Osteoblast (primary cell): ENCODE results near the gene BBOX1. TPM values are rescaled to one million over a fixed set of nuclear protein-coding genes. Genes with fewer than 3 reads are reported as not detected.

Experiments used
- DNase-seq: peaks from one replicate; pipeline ENCODE4 v3.0.0; 2011; ENCODE audit warnings: low spot score, mixed read lengths; ENCODE audit not compliant: insufficient read length; ENCODE audit errors: missing footprints
- H2AFZ ChIP-seq: 2 replicates; pipeline ENCODE4 v1.6.0; 2011; ENCODE audit warnings: mild to moderate bottlenecking, low read length
- H3K27ac ChIP-seq: 2 replicates; pipeline ENCODE4 v1.5.1; 2011; ENCODE audit warnings: mild to moderate bottlenecking, low read depth, low read length, moderate library complexity
- H3K27me3 ChIP-seq: 2 replicates; pipeline ENCODE4 v1.6.0; 2012; ENCODE audit warnings: mild to moderate bottlenecking, control low read depth, inconsistent platforms, low read length, moderate library complexity; ENCODE audit not compliant: insufficient read depth
- H3K36me3 ChIP-seq: 2 replicates; pipeline ENCODE4 v1.5.1; 2011; ENCODE audit warnings: mild to moderate bottlenecking, low read length, control low read depth, moderate library complexity; ENCODE audit not compliant: insufficient read depth
- H3K4me1 ChIP-seq: 2 replicates; pipeline ENCODE4 v1.5.1; 2011; ENCODE audit warnings: mild to moderate bottlenecking, low read length, control low read depth, moderate library complexity; ENCODE audit not compliant: insufficient read depth
- H3K4me2 ChIP-seq: 2 replicates; pipeline ENCODE4 v1.6.0; 2011; ENCODE audit warnings: mild to moderate bottlenecking, low read length; ENCODE audit not compliant: insufficient read depth
- H3K4me3 ChIP-seq: fragments of 200-600 bp; sonication (generic); 3 replicates; pipeline ENCODE4 v1.5.1; 2012; ENCODE audit warnings: mild to moderate bottlenecking, low read length, inconsistent platforms; ENCODE audit not compliant: insufficient read depth
- H3K79me2 ChIP-seq: 2 replicates; pipeline ENCODE4 v1.6.0; 2012; ENCODE audit warnings: mild to moderate bottlenecking, low read length, control low read depth, inconsistent platforms; ENCODE audit not compliant: insufficient read depth
- H3K9me3 ChIP-seq: 2 replicates; pipeline ENCODE4 v1.5.1; 2011; ENCODE audit warnings: low read depth, low read length, control low read depth
- H4K20me1 ChIP-seq: 2 replicates; pipeline ENCODE4 v1.6.0; 2012; ENCODE audit warnings: mild to moderate bottlenecking, low read length, control low read depth; ENCODE audit not compliant: insufficient read depth
- total RNA-seq: library from RNA; depleted of rRNA; stranded (reverse); fragments of >200 nt; gene quantifications from 2 replicates; pipeline ENCODE4 v1.2.3, GENCODE V29; 2012
- TF ChIP-seq, protein P1 (sequence below): IDR thresholded peaks from 2 replicates; pipeline ENCODE4 v1.5.1; 2011; ENCODE audit warnings: mild to moderate bottlenecking, low read depth, low read length, moderate library complexity; ENCODE audit errors: extremely low read depth

The BBOX1 gene
- total RNA-seq, 1 donor, result 0.36 TPM

GRCh38 chr11:27094120-27094519, 53.5 kb downstream of the BBOX1 start:
- H3K9me3 ChIP-seq, result no peaks in the 10 kb centered on the region

GRCh38 chr11:27095059-27095458, 54.4 kb downstream of the BBOX1 start:
- H3K79me2 ChIP-seq, result no peaks in the 10 kb centered on the region
- H4K20me1 ChIP-seq, result no peaks in the 10 kb centered on the region
- no peak overlapping the region for H3K4me2 ChIP-seq
- H2AFZ ChIP-seq, result no peak overlapping the region
- no peak for DNase-seq
- H3K9me3 ChIP-seq, result no peaks in the 10 kb centered on the region
- no peaks in the 10 kb centered on the region for H3K36me3 ChIP-seq
- no peaks in the 10 kb centered on the region for H3K4me1 ChIP-seq
- no peak overlapping the region for H3K27ac ChIP-seq
- no peak overlapping the region for H3K4me3 ChIP-seq
- no peaks in the 10 kb centered on the region for H3K27me3 ChIP-seq
- TF ChIP-seq, protein P1, sequence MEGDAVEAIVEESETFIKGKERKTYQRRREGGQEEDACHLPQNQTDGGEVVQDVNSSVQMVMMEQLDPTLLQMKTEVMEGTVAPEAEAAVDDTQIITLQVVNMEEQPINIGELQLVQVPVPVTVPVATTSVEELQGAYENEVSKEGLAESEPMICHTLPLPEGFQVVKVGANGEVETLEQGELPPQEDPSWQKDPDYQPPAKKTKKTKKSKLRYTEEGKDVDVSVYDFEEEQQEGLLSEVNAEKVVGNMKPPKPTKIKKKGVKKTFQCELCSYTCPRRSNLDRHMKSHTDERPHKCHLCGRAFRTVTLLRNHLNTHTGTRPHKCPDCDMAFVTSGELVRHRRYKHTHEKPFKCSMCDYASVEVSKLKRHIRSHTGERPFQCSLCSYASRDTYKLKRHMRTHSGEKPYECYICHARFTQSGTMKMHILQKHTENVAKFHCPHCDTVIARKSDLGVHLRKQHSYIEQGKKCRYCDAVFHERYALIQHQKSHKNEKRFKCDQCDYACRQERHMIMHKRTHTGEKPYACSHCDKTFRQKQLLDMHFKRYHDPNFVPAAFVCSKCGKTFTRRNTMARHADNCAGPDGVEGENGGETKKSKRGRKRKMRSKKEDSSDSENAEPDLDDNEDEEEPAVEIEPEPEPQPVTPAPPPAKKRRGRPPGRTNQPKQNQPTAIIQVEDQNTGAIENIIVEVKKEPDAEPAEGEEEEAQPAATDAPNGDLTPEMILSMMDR, result no peak

More at GRCh38 chr11:27094120-27094519, 53.5 kb downstream of the BBOX1 start:
- H3K4me1 ChIP-seq, result no peaks in the 10 kb centered on the region
- no peak overlapping the region for H3K27ac ChIP-seq
- no peak overlapping the region for H3K4me2 ChIP-seq
- no peaks in the 10 kb centered on the region for H4K20me1 ChIP-seq
- H3K79me2 ChIP-seq, result no peaks in the 10 kb centered on the region
- DNase-seq, result no peak
- H3K27me3 ChIP-seq, result no peaks in the 10 kb centered on the region
- no peak overlapping the region for H3K4me3 ChIP-seq
- no peaks in the 10 kb centered on the region for H3K36me3 ChIP-seq
- H2AFZ ChIP-seq, result peak overlapping the region; percentile 26
- TF ChIP-seq, protein P1, result no peak

GRCh38 chr11:27095887-27096286, 55.3 kb downstream of the BBOX1 start:
- no peak overlapping the region for H3K27ac ChIP-seq
- H2AFZ ChIP-seq, result no peak overlapping the region
- no peaks in the 10 kb centered on the region for H3K27me3 ChIP-seq
- H3K36me3 ChIP-seq, result no peaks in the 10 kb centered on the region
- DNase-seq, result no peak
- H3K4me3 ChIP-seq, result no peak overlapping the region
- no peak overlapping the region for H3K4me2 ChIP-seq
- no peaks in the 10 kb centered on the region for H3K4me1 ChIP-seq
- no peaks in the 10 kb centered on the region for H3K9me3 ChIP-seq
- no peaks in the 10 kb centered on the region for H3K79me2 ChIP-seq
- TF ChIP-seq, protein P1, result no peak
- H4K20me1 ChIP-seq, result no peaks in the 10 kb centered on the region

GRCh38 chr11:27097551-27097950, 56.9 kb downstream of the BBOX1 start:
- no peaks in the 10 kb centered on the region for H3K27me3 ChIP-seq
- no peak overlapping the region for H2AFZ ChIP-seq
- TF ChIP-seq, protein P1, result no peak
- no peak overlapping the region for H3K4me3 ChIP-seq
- no peak overlapping the region for H3K27ac ChIP-seq
- H4K20me1 ChIP-seq, result no peaks in the 10 kb centered on the region
- DNase-seq, result no peak
- H3K79me2 ChIP-seq, result no peaks in the 10 kb centered on the region
- H3K36me3 ChIP-seq, result no peaks in the 10 kb centered on the region
- H3K4me2 ChIP-seq, result no peak overlapping the region
- no peaks in the 10 kb centered on the region for H3K4me1 ChIP-seq
- no peaks in the 10 kb centered on the region for H3K9me3 ChIP-seq
